ENCODE measurements around the gene SAT1. TPM values are rescaled to one million over a fixed set of nuclear protein-coding genes. Genes with fewer than 3 reads are reported as not detected.
A peak's percentile ranks its signal among the peaks of the same experiment; 100 is the strongest.

SAT1 gene
- total RNA-seq, 1 donor from 2014 or later = 99.7 TPM

DNA sequence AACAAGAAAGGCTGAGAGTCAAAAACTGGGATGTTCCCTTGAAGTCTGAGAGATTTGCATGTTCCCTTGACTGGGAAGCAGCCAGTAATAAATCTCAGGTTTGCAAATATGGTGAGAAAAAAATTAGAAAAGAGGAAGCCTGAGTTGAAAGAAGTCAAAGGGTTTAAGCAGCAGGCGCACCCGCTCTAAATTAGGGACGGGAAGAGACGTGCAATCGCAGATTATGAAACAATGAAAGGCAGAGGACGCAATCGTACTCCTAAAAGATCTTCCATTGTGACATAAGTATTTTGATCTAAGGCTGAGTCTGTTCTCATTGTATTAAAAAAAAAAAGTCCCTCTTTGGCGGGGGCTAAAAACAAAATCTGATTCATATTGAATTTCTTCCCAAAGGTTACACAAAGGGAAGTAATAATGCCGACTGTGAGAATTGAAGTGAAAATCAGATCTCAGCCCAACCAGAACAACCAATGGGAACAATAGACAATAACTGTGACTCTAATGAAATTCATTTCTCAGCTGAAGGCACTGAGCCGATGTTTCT, 28.2 kb downstream of the SAT1 start:
- Histone ChIP-seq H3K4me3 (peak overlapping the region; percentile 14), H3K9me3 (replicated peaks) (no peaks in the 10 kb centered on the region), H3K27me3 (ENCODE audit: low read depth) (no peaks in the 10 kb centered on the region), H3K27ac (replicated peaks) (peak overlapping the region; percentile 33), H3K4me1 (peaks cover 4% of the 10 kb centered on the region), H3K36me3 (no peaks in the 10 kb centered on the region)
- TF ChIP-seq, protein P1, sequence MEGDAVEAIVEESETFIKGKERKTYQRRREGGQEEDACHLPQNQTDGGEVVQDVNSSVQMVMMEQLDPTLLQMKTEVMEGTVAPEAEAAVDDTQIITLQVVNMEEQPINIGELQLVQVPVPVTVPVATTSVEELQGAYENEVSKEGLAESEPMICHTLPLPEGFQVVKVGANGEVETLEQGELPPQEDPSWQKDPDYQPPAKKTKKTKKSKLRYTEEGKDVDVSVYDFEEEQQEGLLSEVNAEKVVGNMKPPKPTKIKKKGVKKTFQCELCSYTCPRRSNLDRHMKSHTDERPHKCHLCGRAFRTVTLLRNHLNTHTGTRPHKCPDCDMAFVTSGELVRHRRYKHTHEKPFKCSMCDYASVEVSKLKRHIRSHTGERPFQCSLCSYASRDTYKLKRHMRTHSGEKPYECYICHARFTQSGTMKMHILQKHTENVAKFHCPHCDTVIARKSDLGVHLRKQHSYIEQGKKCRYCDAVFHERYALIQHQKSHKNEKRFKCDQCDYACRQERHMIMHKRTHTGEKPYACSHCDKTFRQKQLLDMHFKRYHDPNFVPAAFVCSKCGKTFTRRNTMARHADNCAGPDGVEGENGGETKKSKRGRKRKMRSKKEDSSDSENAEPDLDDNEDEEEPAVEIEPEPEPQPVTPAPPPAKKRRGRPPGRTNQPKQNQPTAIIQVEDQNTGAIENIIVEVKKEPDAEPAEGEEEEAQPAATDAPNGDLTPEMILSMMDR (IDR thresholded peaks at IDR 0.05; ENCODE audit: borderline replicate concordance) = no peak
- intact Hi-C loops (cut with micrococcal nuclease) = no loop called here
- no peak for DNase-seq

DNA sequence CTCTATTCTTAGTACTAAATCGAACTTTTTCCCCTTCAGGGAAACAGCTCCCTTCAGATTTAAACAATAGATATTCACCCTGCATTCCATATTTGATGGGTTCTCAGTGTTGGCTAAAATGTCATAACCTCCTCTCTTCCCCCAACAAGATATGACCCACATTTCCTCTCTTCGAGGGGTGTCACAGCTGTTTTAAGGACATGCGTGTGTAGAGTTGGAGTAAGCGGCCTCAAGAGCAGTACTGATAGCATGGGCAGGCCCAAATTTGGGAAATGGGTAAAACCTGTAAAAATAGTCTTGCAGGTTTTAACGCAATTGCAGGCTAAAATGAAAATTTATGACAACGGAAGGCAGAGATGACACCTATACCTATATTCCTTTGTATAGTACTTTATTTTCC, 28.7 kb downstream of the SAT1 start:
- peak overlapping the region; percentile 33 for H3K27ac ChIP-seq (replicated peaks)
- TF ChIP-seq, protein P1 (IDR thresholded peaks at IDR 0.05; ENCODE audit: borderline replicate concordance) = no peak
- no peaks in the 10 kb centered on the region for H3K9me3 ChIP-seq (replicated peaks)
- peaks cover 4% of the 10 kb centered on the region for H3K4me1 ChIP-seq
- no peaks in the 10 kb centered on the region for H3K36me3 ChIP-seq
- no peaks in the 10 kb centered on the region for H3K27me3 ChIP-seq (ENCODE audit: low read depth)
- intact Hi-C loops (cut with micrococcal nuclease) = no loop called here
- peak overlapping the region; percentile 14 for H3K4me3 ChIP-seq
- DNase-seq = no peak

DNA sequence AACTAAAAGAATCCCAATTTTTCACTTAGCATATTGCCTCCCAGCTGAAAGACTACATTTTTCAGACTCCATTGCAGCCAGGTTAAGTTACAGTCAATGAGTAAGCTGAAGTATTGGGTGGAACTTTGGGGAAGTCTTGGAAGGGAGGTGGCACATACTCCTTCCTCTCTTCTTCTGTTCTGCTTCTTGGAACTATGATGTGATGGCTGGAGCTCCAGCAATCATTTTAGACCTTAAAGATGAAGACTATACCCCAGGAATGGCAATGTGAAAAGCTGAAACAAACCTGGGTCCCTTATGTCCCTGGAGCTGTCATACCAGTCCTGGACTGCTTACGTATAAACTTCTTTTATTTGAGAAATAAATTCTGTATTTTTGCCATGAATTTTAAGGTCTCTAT, 30.8 kb downstream of the SAT1 start:
- intact Hi-C loops (cut with micrococcal nuclease) = no loop called here
- Histone ChIP-seq H3K36me3 (no peaks in the 10 kb centered on the region), H3K27me3 (ENCODE audit: low read depth) (no peaks in the 10 kb centered on the region), H3K27ac (replicated peaks) (no peak overlapping the region), H3K9me3 (replicated peaks) (no peaks in the 10 kb centered on the region), H3K4me3 (no peak overlapping the region), H3K4me1 (no peaks in the 10 kb centered on the region)
- TF ChIP-seq, protein P1 (IDR thresholded peaks at IDR 0.05; ENCODE audit: borderline replicate concordance) = no peak
- DNase-seq = no peak

DNA sequence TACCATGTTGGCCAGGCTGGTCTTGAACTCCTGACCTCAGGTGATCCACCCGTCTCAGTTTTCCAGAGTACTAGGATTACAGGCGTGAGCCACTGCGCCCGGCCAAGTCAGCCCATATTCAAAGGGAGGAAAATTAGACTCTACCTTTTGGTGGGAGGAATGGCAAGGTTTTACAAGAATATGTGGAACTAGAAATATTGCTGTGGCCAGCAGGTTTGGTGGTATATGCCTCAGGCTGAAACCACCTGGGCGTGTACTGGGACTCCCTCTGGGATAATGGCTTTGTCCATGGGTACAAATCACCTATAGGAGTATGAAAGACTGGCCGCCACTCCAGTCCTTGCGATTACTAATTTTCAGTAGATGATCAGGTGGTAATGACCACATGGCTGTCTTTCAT, 32.4 kb downstream of the SAT1 start:
- Histone ChIP-seq H3K27me3 (ENCODE audit: low read depth) (no peaks in the 10 kb centered on the region), H3K4me3 (no peak overlapping the region), H3K36me3 (no peaks in the 10 kb centered on the region), H3K4me1 (no peaks in the 10 kb centered on the region), H3K9me3 (replicated peaks) (no peaks in the 10 kb centered on the region), H3K27ac (replicated peaks) (no peak overlapping the region)
- no peak for DNase-seq
- intact Hi-C loops (cut with micrococcal nuclease) = no loop called here
- TF ChIP-seq, protein P1 (IDR thresholded peaks at IDR 0.05; ENCODE audit: borderline replicate concordance) = no peak

DNA sequence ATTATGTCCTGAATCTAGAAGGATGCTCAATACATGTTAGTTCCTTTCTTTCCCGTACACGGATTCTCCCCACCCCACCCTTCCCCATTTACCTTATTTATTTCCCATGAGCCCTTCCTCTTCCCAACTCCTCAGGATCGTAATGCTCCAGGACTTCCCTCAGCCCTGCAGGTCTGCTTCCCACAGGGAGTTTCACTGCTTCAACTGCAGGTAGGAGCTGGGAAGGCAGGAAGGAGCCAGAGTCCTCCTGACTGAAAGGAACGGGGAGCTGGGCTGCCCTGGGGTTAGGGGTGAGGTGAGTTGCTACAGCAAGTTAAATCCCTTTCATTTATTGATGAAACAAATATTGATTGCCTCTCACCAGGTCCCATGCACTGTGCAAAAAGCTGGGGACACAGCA, 33.2 kb downstream of the SAT1 start:
- TF ChIP-seq, protein P1 (IDR thresholded peaks at IDR 0.05; ENCODE audit: borderline replicate concordance) = no peak
- Histone ChIP-seq H3K4me3 (no peak overlapping the region), H3K36me3 (no peaks in the 10 kb centered on the region), H3K27me3 (ENCODE audit: low read depth) (no peaks in the 10 kb centered on the region), H3K27ac (replicated peaks) (no peak overlapping the region), H3K9me3 (replicated peaks) (no peaks in the 10 kb centered on the region), H3K4me1 (no peaks in the 10 kb centered on the region)
- intact Hi-C loops (cut with micrococcal nuclease) = no loop called here
- no peak for DNase-seq

Measured in left ventricle myocardium inferior (tissue), 1 donor.